BLaER1 (cell line): ENCODE data around the gene CATSPER2.
"Not testable (repeated sequence)": the region's sequence is repeated elsewhere in the genome, so short reads cannot be mapped to it uniquely, and the experiment has no call there.

Source experiments
- H3K27ac ChIP-seq: shearing (Covaris generic); formaldehyde crosslinking; 2 replicates; pipeline ENCODE4 v1.8.1; 2022
- H3K27me3 ChIP-seq: shearing (Covaris generic); formaldehyde crosslinking; 2 replicates; pipeline ENCODE4 v1.8.1; 2022
- H3K36me3 ChIP-seq: shearing (Covaris generic); formaldehyde crosslinking; 2 replicates; pipeline ENCODE4 v1.8.1; 2022
- H3K4me1 ChIP-seq: shearing (Covaris generic); formaldehyde crosslinking; 2 replicates; pipeline ENCODE4 v1.8.1; 2022
- H3K4me2 ChIP-seq: shearing (Covaris generic); formaldehyde crosslinking; 2 replicates; pipeline ENCODE4 v1.8.1; 2022
- H3K4me3 ChIP-seq: shearing (Covaris generic); formaldehyde crosslinking; 2 replicates; pipeline ENCODE4 v1.8.1; 2022
- H3K9ac ChIP-seq: shearing (Covaris generic); formaldehyde crosslinking; 2 replicates; pipeline ENCODE4 v1.8.1; 2022
- H3K9me3 ChIP-seq: shearing (Covaris generic); formaldehyde crosslinking; 2 replicates; pipeline ENCODE4 v1.8.1; 2022
- H4K20me1 ChIP-seq: shearing (Covaris generic); formaldehyde crosslinking; 2 replicates; pipeline ENCODE4 v1.8.1; 2022
- Cebpa-rat ChIP-seq: shearing (Covaris generic); IDR thresholded peaks from 2 replicates; pipeline ENCODE4 v1.8.1; 2022

Gene CATSPER2

GRCh38 chr15:43648649-43649429, at the start of gene CATSPER2:
TSS of gene CATSPER2 (minus strand) at chr15:43648844. CDS start at chr15:43648061, 783 bp downstream.
- Histone ChIP-seq H3K9ac (no peak within 1 kb of the TSS), H4K20me1 (no peaks in the 10 kb centered on the region), H3K4me1 (no peaks in the 10 kb centered on the region), H3K27me3 (no peaks in the 10 kb centered on the region), H3K27ac (no peak within 1 kb of the TSS), H3K9me3 (no peaks in the 10 kb centered on the region), H3K4me2 (no peak within 1 kb of the TSS), H3K4me3 (no peak within 1 kb of the TSS), H3K36me3 (peaks cover 43% of the 10 kb centered on the region; the same call in 1 of the 2 replicates)
- TF ChIP-seq Cebpa-rat = no peak

- not testable (repeated sequence) for H4K20me1 ChIP-seq, H3K4me1 ChIP-seq, H3K9ac ChIP-seq, H3K4me2 ChIP-seq, H3K36me3 ChIP-seq, H3K27ac ChIP-seq, H3K4me3 ChIP-seq, H3K9me3 ChIP-seq, H3K27me3 ChIP-seq
These were observed 44.7 kb upstream of the CATSPER2 start, which contains the start of gene CKMT1A for GRCh38 chr15:43693148-43694022. TSS of gene CKMT1A (plus strand) at chr15:43693859. CDS start at chr15:43694051, 192 bp downstream.

GRCh38 chr15:43692679-43693078, 44.0 kb upstream of the CATSPER2 start:
- H3K4me3 ChIP-seq, H3K36me3 ChIP-seq, H3K27ac ChIP-seq: not testable (repeated sequence)

DNA sequence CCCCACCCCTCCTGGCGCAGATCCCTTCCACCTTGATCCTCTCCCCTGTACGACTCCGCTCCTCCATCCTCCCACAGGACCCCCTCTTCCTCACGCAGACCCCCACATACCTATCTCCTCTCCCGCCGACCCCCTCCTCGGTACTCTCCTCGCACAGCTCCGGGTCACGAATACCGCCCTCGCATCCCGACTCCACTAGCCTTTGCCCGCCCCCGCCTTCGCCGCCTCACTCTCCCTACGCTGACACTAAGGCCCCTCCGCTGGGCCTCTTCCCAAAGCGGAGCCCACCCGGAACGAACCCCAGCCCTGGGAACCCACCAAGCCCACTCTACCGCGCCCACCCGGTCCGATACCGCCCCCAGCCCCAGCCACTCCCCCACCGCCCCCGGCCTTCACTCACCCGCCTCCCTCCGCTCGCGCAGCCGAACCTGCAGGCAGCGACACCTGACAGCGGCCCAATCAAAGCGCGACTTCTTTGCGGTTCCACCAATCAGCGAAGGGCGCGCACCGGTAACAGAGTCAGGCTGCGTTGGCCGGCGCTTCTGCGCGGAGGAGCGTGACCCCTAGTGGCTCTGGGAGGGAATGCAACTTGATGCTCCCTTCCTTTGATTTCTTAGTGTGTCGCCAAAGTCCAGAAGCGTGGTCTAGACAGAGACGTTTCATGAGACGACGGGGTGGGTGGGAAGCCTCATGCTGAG, 41.1 kb upstream of the CATSPER2 start:
- H3K9ac ChIP-seq, H4K20me1 ChIP-seq, H3K4me1 ChIP-seq, H3K36me3 ChIP-seq, H3K27me3 ChIP-seq, H3K4me2 ChIP-seq, H3K9me3 ChIP-seq, H3K27ac ChIP-seq, H3K4me3 ChIP-seq: not testable (repeated sequence)

More at GRCh38 chr15:43692679-43693078, 44.0 kb upstream of the CATSPER2 start:
- H3K9ac ChIP-seq, H3K4me1 ChIP-seq, H3K4me2 ChIP-seq, H4K20me1 ChIP-seq, H3K9me3 ChIP-seq, H3K27me3 ChIP-seq: not testable (repeated sequence)

- H3K4me2 ChIP-seq, H3K4me1 ChIP-seq, H3K4me3 ChIP-seq, H3K9me3 ChIP-seq, H3K9ac ChIP-seq, H4K20me1 ChIP-seq, H3K27me3 ChIP-seq, H3K27ac ChIP-seq, H3K36me3 ChIP-seq: not testable (repeated sequence)
These were observed 25.5 kb upstream of the CATSPER2 start for GRCh38 chr15:43674175-43674574.

DNA sequence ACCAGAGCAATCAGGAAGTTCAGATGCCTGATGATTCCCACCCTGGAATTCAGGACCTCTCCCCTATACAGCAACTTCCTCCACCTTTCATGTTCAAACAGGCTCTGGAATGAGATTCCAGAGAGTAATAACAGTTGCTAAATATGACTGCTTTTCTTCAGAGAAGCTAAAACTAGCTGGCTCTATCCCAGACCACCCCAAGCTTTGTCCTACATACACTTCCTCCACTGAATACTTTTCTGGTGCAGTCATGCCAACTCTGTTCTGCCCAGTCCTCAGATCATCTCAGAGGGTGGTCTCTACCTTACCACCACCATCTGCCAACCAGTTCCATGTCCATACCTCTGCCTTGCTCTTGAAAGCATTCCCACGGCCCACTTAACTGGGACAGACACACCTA, 17.5 kb upstream of the CATSPER2 start:
- H3K4me1 ChIP-seq, H3K9ac ChIP-seq, H3K27me3 ChIP-seq, H3K36me3 ChIP-seq, H3K4me2 ChIP-seq, H3K4me3 ChIP-seq, H4K20me1 ChIP-seq, H3K9me3 ChIP-seq, H3K27ac ChIP-seq: not testable (repeated sequence)

GRCh38 chr15:43663333-43663732, 14.7 kb upstream of the CATSPER2 start:
- H3K9ac ChIP-seq, H3K4me3 ChIP-seq, H3K36me3 ChIP-seq, H3K4me1 ChIP-seq, H3K27me3 ChIP-seq, H3K27ac ChIP-seq, H4K20me1 ChIP-seq, H3K9me3 ChIP-seq, H3K4me2 ChIP-seq: not testable (repeated sequence)

- H3K4me2 ChIP-seq, H4K20me1 ChIP-seq, H3K36me3 ChIP-seq, H3K27me3 ChIP-seq, H3K27ac ChIP-seq, H3K9me3 ChIP-seq, H3K4me1 ChIP-seq, H3K4me3 ChIP-seq, H3K9ac ChIP-seq: not testable (repeated sequence)
These were observed 13.6 kb upstream of the CATSPER2 start for GRCh38 chr15:43662293-43662692.

DNA sequence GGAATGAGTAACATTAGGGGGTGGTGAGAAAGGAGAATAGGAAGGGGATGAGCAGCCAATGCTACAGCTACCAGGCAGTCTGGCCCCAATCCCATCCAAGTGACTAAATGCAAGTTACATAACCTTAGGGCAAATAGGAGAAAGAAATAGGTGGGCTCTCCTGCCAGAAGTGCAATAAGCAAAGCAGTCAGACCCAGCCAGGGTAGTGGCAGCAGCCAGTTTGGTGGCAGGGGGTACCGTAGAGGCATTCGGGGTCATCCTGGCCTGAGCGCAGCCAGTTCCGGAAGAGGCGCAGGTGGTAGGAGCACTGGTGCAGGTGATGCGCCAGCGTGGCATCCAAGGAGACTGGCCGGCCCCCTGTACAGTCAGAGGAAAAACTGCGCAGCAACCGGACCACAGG, 11.1 kb upstream of the CATSPER2 start:
- H3K27ac ChIP-seq, H3K4me2 ChIP-seq, H3K27me3 ChIP-seq, H3K4me3 ChIP-seq, H3K9me3 ChIP-seq, H4K20me1 ChIP-seq, H3K9ac ChIP-seq, H3K36me3 ChIP-seq, H3K4me1 ChIP-seq: not testable (repeated sequence)

DNA sequence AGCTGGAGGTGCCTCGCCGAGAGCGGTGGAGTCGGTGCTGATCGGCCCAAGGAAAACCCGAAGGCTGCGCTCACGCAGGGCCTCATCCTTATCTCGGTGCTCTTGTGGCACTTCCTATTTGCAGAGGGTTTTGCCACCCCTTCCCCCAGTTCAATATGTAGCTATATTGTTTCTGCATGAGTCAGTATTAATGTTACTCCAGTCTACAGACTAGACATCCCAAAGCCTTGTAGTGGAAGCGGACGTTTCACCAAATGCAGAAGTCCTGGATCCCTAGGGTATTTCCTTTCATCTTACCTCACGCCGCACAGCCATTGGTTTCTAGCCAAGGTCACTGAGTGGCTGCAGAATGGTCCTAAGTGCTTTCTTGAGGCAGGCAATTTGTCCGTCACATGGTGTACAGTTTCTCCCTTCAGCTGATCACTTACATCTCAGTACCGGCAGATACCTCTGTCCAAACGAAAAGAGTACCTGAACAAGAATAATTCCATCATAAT, 834 bp upstream of the CATSPER2 start:
- H3K36me3 ChIP-seq = peaks cover 43% of the 10 kb centered on the region; the same call in 1 of the 2 replicates
- not testable (repeated sequence) for H3K4me3 ChIP-seq, H3K27me3 ChIP-seq, H4K20me1 ChIP-seq, H3K4me1 ChIP-seq, H3K4me2 ChIP-seq, H3K27ac ChIP-seq, H3K9ac ChIP-seq, H3K9me3 ChIP-seq

- not testable (repeated sequence) for H3K27me3 ChIP-seq, H3K4me2 ChIP-seq, H3K4me3 ChIP-seq, H3K9ac ChIP-seq, H3K4me1 ChIP-seq, H3K9me3 ChIP-seq, H3K27ac ChIP-seq, H3K36me3 ChIP-seq, H4K20me1 ChIP-seq
These were observed 10.0 kb downstream of the CATSPER2 start for GRCh38 chr15:43638464-43639204.

DNA sequence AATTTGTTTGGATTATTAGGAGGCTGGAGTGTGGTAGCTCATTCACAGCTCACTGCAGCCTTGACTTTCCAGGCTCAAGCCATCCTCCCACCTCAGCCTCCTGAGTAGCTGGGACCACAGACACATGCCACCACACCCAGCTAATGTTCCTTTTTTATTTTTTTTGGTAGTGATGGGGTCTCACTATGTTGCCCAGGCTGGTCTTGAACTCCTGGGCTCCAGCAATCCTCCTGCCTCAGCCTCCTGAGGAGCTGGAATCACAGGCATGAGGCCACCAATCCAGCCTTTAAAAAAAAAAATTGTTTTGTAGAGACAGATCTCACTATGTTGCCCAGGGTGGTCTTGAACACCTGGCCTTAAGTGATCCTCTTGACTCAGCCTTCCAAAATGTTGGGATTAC, 21.7 kb downstream of the CATSPER2 start:
- H3K9me3 ChIP-seq, H3K36me3 ChIP-seq, H3K9ac ChIP-seq, H3K27me3 ChIP-seq, H3K4me2 ChIP-seq, H3K4me3 ChIP-seq, H3K27ac ChIP-seq, H3K4me1 ChIP-seq, H4K20me1 ChIP-seq: not testable (repeated sequence)
